H9 (cell line): ENCODE data around the gene DOK1. TPM values are rescaled to one million over a fixed set of nuclear protein-coding genes. Genes with fewer than 3 reads are reported as not detected.

ENCODE experiments used
- DNase-seq: peaks from one replicate; pipeline ENCODE4 v3.0.0-alpha.2; 2017
- H2AFZ ChIP-seq: one replicate; pipeline ENCODE4 v1.6.1; 2013; ENCODE audit warnings: mild to moderate bottlenecking, low read length, control low read depth, moderate library complexity
- H2AK5ac ChIP-seq: 2 replicates; pipeline ENCODE4 v1.6.1; 2013; ENCODE audit warnings: low read length, control low read depth, mixed read lengths; ENCODE audit not compliant: insufficient read length
- H2BK120ac ChIP-seq: one replicate; pipeline ENCODE4 v1.6.1; 2013; ENCODE audit warnings: low read depth, mild to moderate bottlenecking, low read length, control low read depth, inconsistent platforms; ENCODE audit not compliant: poor library complexity, severe bottlenecking
- H2BK12ac ChIP-seq: 2 replicates; pipeline ENCODE4 v1.6.1; 2013; ENCODE audit warnings: low read length, control low read depth, mixed read lengths, low read depth; ENCODE audit not compliant: insufficient read length
- H2BK15ac ChIP-seq: 2 replicates; pipeline ENCODE4 v1.6.1; 2013; ENCODE audit warnings: low read depth, low read length, control low read depth
- H2BK20ac ChIP-seq: one replicate; pipeline ENCODE4 v1.6.1; 2013; ENCODE audit warnings: low read depth, mild to moderate bottlenecking, low read length, control low read depth, inconsistent platforms; ENCODE audit not compliant: poor library complexity, severe bottlenecking
- H2BK5ac ChIP-seq: 2 replicates; pipeline ENCODE4 v1.6.1; 2013; ENCODE audit warnings: low read length, control low read depth, mixed read lengths; ENCODE audit not compliant: insufficient read length
- H3K14ac ChIP-seq: 2 replicates; pipeline ENCODE4 v1.6.1; 2013; ENCODE audit warnings: low read length, control low read depth; ENCODE audit not compliant: insufficient read depth
- H3K18ac ChIP-seq: 2 replicates; pipeline ENCODE4 v1.6.1; 2013; ENCODE audit warnings: low read depth, mild to moderate bottlenecking, mixed read lengths, low read length, control low read depth; ENCODE audit not compliant: insufficient read length
- H3K23ac ChIP-seq: 2 replicates; pipeline ENCODE4 v1.6.1; 2013; ENCODE audit warnings: low read length, control low read depth, mixed read lengths, low read depth; ENCODE audit not compliant: insufficient read length
- H3K23me2 ChIP-seq: 2 replicates; pipeline ENCODE4 v1.6.1; 2013; ENCODE audit warnings: low read depth, mild to moderate bottlenecking, mixed read lengths, low read length, control low read depth; ENCODE audit not compliant: insufficient read length, poor library complexity, severe bottlenecking
- H3K27ac ChIP-seq: 2 replicates; pipeline ENCODE4 v1.5.1; 2013; ENCODE audit warnings: low read length, control low read depth, mixed read lengths, low read depth; ENCODE audit not compliant: insufficient read length
- H3K27me3 ChIP-seq: 2 replicates; pipeline ENCODE4 v1.6.1; 2013; ENCODE audit warnings: low read length, control low read depth, inconsistent platforms; ENCODE audit not compliant: insufficient read depth
- H3K4ac ChIP-seq: 2 replicates; pipeline ENCODE4 v1.6.1; 2013; ENCODE audit warnings: low read depth, mild to moderate bottlenecking, control low read depth, inconsistent platforms, low read length, moderate library complexity
- H3K4me1 ChIP-seq: 2 replicates; pipeline ENCODE4 v1.6.1; 2013; ENCODE audit warnings: low read length, control low read depth, inconsistent platforms; ENCODE audit not compliant: insufficient read depth
- H3K4me2 ChIP-seq: 2 replicates; pipeline ENCODE4 v1.6.1; 2013; ENCODE audit warnings: low read length, control low read depth, mixed read lengths; ENCODE audit not compliant: insufficient read length, insufficient read depth
- H3K56ac ChIP-seq: 2 replicates; pipeline ENCODE4 v1.6.1; 2013; ENCODE audit warnings: low read depth, mild to moderate bottlenecking, mixed read lengths, low read length, control low read depth; ENCODE audit not compliant: insufficient read length
- H3K79me1 ChIP-seq: 2 replicates; pipeline ENCODE4 v1.6.1; 2013; ENCODE audit warnings: low read depth, mild to moderate bottlenecking, moderate library complexity, low read length, control low read depth, inconsistent platforms; ENCODE audit not compliant: insufficient read depth, poor library complexity, severe bottlenecking
- H3K79me2 ChIP-seq: 2 replicates; pipeline ENCODE4 v1.6.1; 2013; ENCODE audit warnings: low read length, control low read depth, inconsistent platforms; ENCODE audit not compliant: insufficient read depth
- H3K9ac ChIP-seq: 2 replicates; pipeline ENCODE4 v1.6.1; 2013; ENCODE audit warnings: low read length, control low read depth, mixed read lengths; ENCODE audit not compliant: insufficient read length; ENCODE audit errors: extremely low read depth
- H3K9me3 ChIP-seq: one replicate; pipeline ENCODE4 v1.6.1; 2013; ENCODE audit warnings: low read depth, low read length, inconsistent platforms; ENCODE audit not compliant: control insufficient read depth
- H3T11ph ChIP-seq: one replicate; pipeline ENCODE4 v1.6.1; 2013; ENCODE audit warnings: mild to moderate bottlenecking, low read length, control low read depth, inconsistent platforms
- H4K20me1 ChIP-seq: one replicate; pipeline ENCODE4 v1.6.1; 2013; ENCODE audit not compliant: control insufficient read depth, insufficient read length, insufficient read depth
- H4K5ac ChIP-seq: 2 replicates; pipeline ENCODE4 v1.6.1; 2013; ENCODE audit warnings: low read depth, mild to moderate bottlenecking, mixed read lengths, low read length, control low read depth; ENCODE audit not compliant: insufficient read length
- H4K8ac ChIP-seq: replicated peaks from 2 replicates; pipeline ENCODE4 v1.6.1; 2013; ENCODE audit warnings: low read length, control low read depth, mixed read lengths, low read depth; ENCODE audit not compliant: insufficient read length
- H4K91ac ChIP-seq: 2 replicates; pipeline ENCODE4 v1.6.1; 2013; ENCODE audit warnings: low read depth, mild to moderate bottlenecking, moderate library complexity, mixed read lengths, low read length, control low read depth; ENCODE audit not compliant: insufficient read length
- H3K27ac Mint-ChIP-seq, 3 experiments: 2 replicates in 2 of 3; 3 replicates in 1 of 3; pipeline ENCODE4 v1.8.0; 2020 to 2021; ENCODE audit warnings: mixed read lengths in 3 of 3, mild to moderate bottlenecking in 1 of 3, moderate library complexity in 1 of 3
- H3K27me3 Mint-ChIP-seq: 2 replicates; pipeline ENCODE4 v1.8.0; 2021; ENCODE audit warnings: low read depth, mild to moderate bottlenecking, moderate library complexity, mixed read lengths
- H3K36me3 Mint-ChIP-seq, 3 experiments: 2 replicates in 2 of 3; 3 replicates in 1 of 3; pipeline ENCODE4 v1.8.0; 2020 to 2021; ENCODE audit warnings: low read depth in 3 of 3, mixed read lengths in 3 of 3; ENCODE audit not compliant: insufficient read depth in 1 of 3
- H3K4me1 Mint-ChIP-seq, 2 experiments: 2 replicates each; pipeline ENCODE4 v1.8.0; 2020; ENCODE audit warnings: mixed read lengths in 2 of 2
- H3K4me3 Mint-ChIP-seq, 2 experiments: 2 replicates in 1 of 2; 3 replicates in 1 of 2; pipeline ENCODE4 v1.8.0; 2020 to 2021; ENCODE audit warnings: mild to moderate bottlenecking in 2 of 2, mixed read lengths in 2 of 2, moderate library complexity in 1 of 2
- H3K9me3 Mint-ChIP-seq, 2 experiments: 2 replicates in 1 of 2; 3 replicates in 1 of 2; pipeline ENCODE4 v1.8.0; 2020; ENCODE audit warnings: mild to moderate bottlenecking in 2 of 2, mixed read lengths in 2 of 2, moderate library complexity in 1 of 2
- CTCF ChIP-seq: fragments of 200-600 bp; sonication (generic); conservative IDR thresholded peaks from 3 replicates; pipeline ENCODE4 v1.8.0; 2021; ENCODE audit warnings: antibody characterized with exemption, mild to moderate bottlenecking
- WGBS: extraction: QIAGEN DNeasy Blood & Tissue Kit; methylation state at CpG from one replicate; pipeline ENCODE4 v1.1.7; 2013; ENCODE audit warnings: missing lambda C conversion rate, low lambda C conversion rate, mixed read lengths; ENCODE audit not compliant: insufficient read length; ENCODE audit errors: extremely low coverage; 5-methylcytosine and 5-hydroxymethylcytosine counted together
- total RNA-seq: library from RNA; stranded (reverse); gene quantifications from 2 replicates; pipeline ENCODE4 v1.2.1, GENCODE V29; 2021

DOK1 gene
- total RNA-seq, 1 experiment from 2014 or later: 16.0 TPM

- Histone ChIP-seq H4K91ac (no peak overlapping the region), H3K9me3 (no peaks in the 10 kb centered on the region), H2AFZ (no peak overlapping the region), H2BK120ac (no peak overlapping the region), H2BK5ac (no peak overlapping the region), H3T11ph (no peak overlapping the region), H4K8ac (no peak overlapping the region), H2BK20ac (no peak overlapping the region), H4K5ac (no peak overlapping the region), H3K56ac (no peak overlapping the region), H3K4me2 (no peak overlapping the region), H3K18ac (no peak overlapping the region), H3K27ac (no peak overlapping the region), H2BK12ac (no peak overlapping the region), H3K79me2 (no peaks in the 10 kb centered on the region), H3K4ac (no peak overlapping the region), H3K4me1 (0 out of 2 replicates have a peak, but pooled peaks cover 5% of the 10 kb centered on the region), H3K9ac (no peak overlapping the region), H3K79me1 (no peaks in the 10 kb centered on the region), H3K23ac (no peak overlapping the region), H4K20me1 (no peaks in the 10 kb centered on the region), H3K27me3 (no peaks in the 10 kb centered on the region; the same call in 1 of the 2 replicates), H2AK5ac (no peak overlapping the region), H2BK15ac (no peak overlapping the region), H3K23me2 (peaks cover 20% of the 10 kb centered on the region), H3K14ac (no peak overlapping the region; the same call in 1 of the 2 replicates)
- Mint-ChIP-seq H3K4me1 (peaks cover 19 to 25% of the 10 kb centered on the region in 2 experiments), H3K27me3 (peaks cover 45% of the 10 kb centered on the region), H3K27ac (0 out of 7 replicates have a peak overlapping the region, but pooled peaks of 1 of the 3 experiments have one; percentile 49), H3K4me3 (peak overlapping the region in 1 of 2 experiments; percentile 38; a peak in 1 of 5 replicates), H3K9me3 (no peaks in the 10 kb centered on the region), H3K36me3 (peaks cover 0 to 16% (median 12%) of the 10 kb centered on the region in 3 experiments; a peak in 4 of 7 replicates)
- TF ChIP-seq CTCF: no peak
- WGBS: no CpG with 5 or more reads among the region's 6 CpGs
- no peak for DNase-seq
Measured at GRCh38 chr2:74556831-74557370, 2.4 kb downstream of the DOK1 start.
